K562 (cell line): Measurements from ENCODE around the gene RPRML. TPM values are rescaled to one million over a fixed set of nuclear protein-coding genes. Genes with fewer than 3 reads are reported as not detected.

ENCODE experiments used
- ATAC-seq: fragments of 200-7000 bp; cut with Tn5 transposase; 3 replicates; pipeline ENCODE4 v1.9.1; 2020; ENCODE audit warnings: moderate library complexity
- BruUV-seq: library from RNA; stranded (reverse); fragments of 400-500 nt; replicated peaks from 2 replicates; lab custom pipeline; 2021; lab: Mats Ljungman, UMichigan
- CTCF ChIA-PET: fragments of 300-600 bp; formaldehyde crosslinking; extraction: SDS; loops from one replicate; lab custom pipeline; 2021; ENCODE audit warnings: low intra/inter-chr PET ratio; lab: Yijun Ruan, JAX
- POLR2A ChIA-PET: fragments of 300-600, 350-650 bp; sonication (Branson Sonifier 250); formaldehyde crosslinking; extraction: SDS; loops from one replicate; lab custom pipeline; 2021; ENCODE audit warnings: antibody characterized with exemption, inconsistent platforms; lab: Yijun Ruan, JAX
- DNase-seq, 4 experiments: peaks; one replicate each; pipeline versions ENCODE4 v3.0.0 to v3.0.0-alpha.2; 2011 to 2018; ENCODE audit warnings: low spot score in 3 of 4, mixed read lengths in 3 of 4; ENCODE audit errors: extremely low read depth in 1 of 4
- FAIRE-seq: peaks from 2 replicates; lab custom pipeline; 2011; peaks lifted over from hg19 to GRCh38; lab: Jason Lieb, UNC
- H2AFZ ChIP-seq: 2 replicates; pipeline ENCODE4 v1.6.0; 2011; ENCODE audit warnings: low read depth, low read length, control low read depth, inconsistent platforms
- H3K27ac ChIP-seq: fragments of 200-600 bp; 3 replicates; pipeline ENCODE4 v1.8.0; 2011; ENCODE audit warnings: low read depth, mild to moderate bottlenecking, control low read depth, inconsistent platforms, low read length, moderate library complexity, mixed read lengths; ENCODE audit errors: extremely low read depth
- H3K27me3 ChIP-seq, 2 experiments: fragments of 300-600 bp in 1 of 2; 2 replicates in 1 of 2; 3 replicates in 1 of 2; pipeline versions ENCODE4 v1.6.0 to v1.8.0; 2011; ENCODE audit warnings: inconsistent platforms in 2 of 2, low read length in 2 of 2, mild to moderate bottlenecking in 1 of 2, mixed read lengths in 1 of 2, moderate library complexity in 1 of 2; ENCODE audit not compliant: control insufficient read depth in 2 of 2, insufficient read depth in 2 of 2
- H3K36me3 ChIP-seq: fragments of 300-600 bp; 3 replicates; pipeline ENCODE4 v1.8.0; 2011; ENCODE audit warnings: mild to moderate bottlenecking, low read length, inconsistent platforms; ENCODE audit not compliant: control insufficient read depth, insufficient read depth
- H3K4me1 ChIP-seq, 2 experiments: fragments of 200-600 bp in 1 of 2; replicated peaks in 1 of 2; 2 replicates in 1 of 2; 3 replicates in 1 of 2; pipeline versions ENCODE4 v1.5.1 to v1.8.0; 2011; ENCODE audit warnings: inconsistent platforms in 2 of 2, low read length in 2 of 2, mild to moderate bottlenecking in 1 of 2, mixed read lengths in 1 of 2, moderate library complexity in 1 of 2; ENCODE audit not compliant: control insufficient read depth in 2 of 2, insufficient read depth in 2 of 2
- H3K4me2 ChIP-seq: 2 replicates; pipeline ENCODE4 v1.6.1; 2011; ENCODE audit warnings: low read length, control low read depth, inconsistent platforms, mixed read lengths; ENCODE audit not compliant: insufficient read depth
- H3K4me3 ChIP-seq: fragments of 200-600 bp; sonication (generic), shearing (Covaris generic); 2 replicates; pipeline ENCODE4 v1.5.1; 2016; ENCODE audit warnings: control low read depth, inconsistent platforms
- H3K79me2 ChIP-seq: fragments of 200-600 bp; 3 replicates; pipeline ENCODE4 v1.8.0; 2011; ENCODE audit warnings: low read length, inconsistent platforms; ENCODE audit not compliant: control insufficient read depth, insufficient read depth
- H3K9ac ChIP-seq, 2 experiments: 2 replicates each; pipeline versions ENCODE4 v1.6.0 to v1.6.1; 2011; ENCODE audit warnings: low read depth in 2 of 2, low read length in 2 of 2, control low read depth in 1 of 2, inconsistent platforms in 1 of 2, mild to moderate bottlenecking in 1 of 2, mixed read lengths in 1 of 2; ENCODE audit not compliant: insufficient read depth in 1 of 2
- H3K9me1 ChIP-seq: one replicate; pipeline ENCODE4 v1.6.0; 2011; ENCODE audit warnings: inconsistent platforms, mild to moderate bottlenecking, low read length, moderate library complexity; ENCODE audit not compliant: control insufficient read depth, insufficient read depth
- H3K9me3 ChIP-seq: replicated peaks from 2 replicates; pipeline ENCODE4 v1.5.1; 2011; ENCODE audit warnings: low read depth, low read length, inconsistent platforms; ENCODE audit not compliant: control insufficient read depth, insufficient read depth
- H4K20me1 ChIP-seq: replicated peaks from 2 replicates; pipeline ENCODE4 v1.6.1; 2011; ENCODE audit warnings: low read length, inconsistent platforms, mixed read lengths; ENCODE audit not compliant: control insufficient read depth, insufficient read depth
- CBFA2T3 ChIP-seq: fragments of 450-650 bp; IDR thresholded peaks from 2 replicates; pipeline ENCODE4 v1.6.1; 2017
- DDX20 ChIP-seq: fragments of 450-650 bp; IDR thresholded peaks from 2 replicates; pipeline ENCODE4 v1.6.1; 2016; ENCODE audit warnings: missing genetic modification characterization, low read depth, mild to moderate bottlenecking, missing compliant biosample characterization, moderate library complexity
- MEIS2 ChIP-seq: fragments of 450-650 bp; IDR thresholded peaks from 2 replicates; pipeline ENCODE4 v1.6.1; 2014; ENCODE audit warnings: mild to moderate bottlenecking; ENCODE audit not compliant: partially characterized antibody
- PCBP2 ChIP-seq: fragments of 200-400 bp; formaldehyde crosslinking; IDR thresholded peaks from 2 replicates; pipeline ENCODE4 v1.6.1; 2018; ENCODE audit warnings: low read length, low read depth, mild to moderate bottlenecking, moderate library complexity; ENCODE audit not compliant: poor library complexity, severe bottlenecking
- ZNF140 ChIP-seq: fragments of 250-450 bp; sonication (Bioruptor Pico); IDR thresholded peaks from 2 replicates; pipeline ENCODE4 v1.8.0; 2021; ENCODE audit warnings: moderate library complexity, mild to moderate bottlenecking, inconsistent platforms
- WGBS: fragments of 100-300 bp; shearing (Covaris generic); methylation state at CpG from one replicate; pipeline ENCODE4 v1.1.6; 2016; ENCODE audit warnings: low coverage, mixed read lengths; ENCODE audit not compliant: insufficient coverage; ENCODE audit errors: missing lambda C conversion rate; 5-methylcytosine and 5-hydroxymethylcytosine counted together
- in situ Hi-C: fragments of 300-500 bp; cut with MboI; formaldehyde crosslinking; loops from 4 replicates; pipeline ENCODE4 v1.15.0; 2018; ENCODE audit warnings: inconsistent platforms, mixed read lengths
- intact Hi-C: fragments of 100-400 bp; cut with micrococcal nuclease; formaldehyde crosslinking; loops from 2 replicates; pipeline ENCODE4 v1.14.2; 2022
- polyA plus RNA-seq, 8 experiments: library from polyadenylated mRNA; depleted of rRNA in 4 of 8; stranded (reverse) in 5 of 8; unstranded in 3 of 8; fragments of >200 nt; fragmentation: Nextera tagmentation in 2 of 8; fragmentation: Illumina TruSeq in 1 of 8; extraction: Ambion mirVana in 2 of 8; extraction: Trizol in 1 of 8; gene quantifications; 2 replicates each; pipeline versions ENCODE4 v1.2.1 to v1.2.3, GENCODE V29; 2011 to 2014; ENCODE audit warnings: inconsistent platforms in 1 of 8, missing spikeins in 1 of 8
- total RNA-seq, 7 experiments: library from RNA; depleted of rRNA in 6 of 7; stranded (reverse); fragments of >200 nt in 6 of 7; fragmentation: Illumina TruSeq in 2 of 7; extraction: Trizol in 2 of 7; gene quantifications; 2 replicates each; pipeline versions ENCODE4 v1.2.1 to v1.2.3, GENCODE V29; 2011 to 2021; ENCODE audit warnings: low replicate concordance in 1 of 7
- TF ChIP-seq, protein P1 (sequence below): fragments of 200-400 bp; formaldehyde crosslinking; IDR thresholded peaks from 2 replicates; pipeline ENCODE4 v1.6.1; 2017; ENCODE audit warnings: mild to moderate bottlenecking, low read depth, low read length, moderate library complexity
- TF ChIP-seq, protein P2 (sequence below): fragments of 150-350 bp; IDR thresholded peaks from 2 replicates; pipeline ENCODE4 v1.6.1; 2014; ENCODE audit warnings: low read depth, mild to moderate bottlenecking, low read length, borderline replicate concordance

Gene RPRML
- total and polyA plus RNA-seq, 9 of the 15 experiments (the other 6 are each of a cell fraction or from before 2014, with no cell fraction given) = not detected

DNA sequence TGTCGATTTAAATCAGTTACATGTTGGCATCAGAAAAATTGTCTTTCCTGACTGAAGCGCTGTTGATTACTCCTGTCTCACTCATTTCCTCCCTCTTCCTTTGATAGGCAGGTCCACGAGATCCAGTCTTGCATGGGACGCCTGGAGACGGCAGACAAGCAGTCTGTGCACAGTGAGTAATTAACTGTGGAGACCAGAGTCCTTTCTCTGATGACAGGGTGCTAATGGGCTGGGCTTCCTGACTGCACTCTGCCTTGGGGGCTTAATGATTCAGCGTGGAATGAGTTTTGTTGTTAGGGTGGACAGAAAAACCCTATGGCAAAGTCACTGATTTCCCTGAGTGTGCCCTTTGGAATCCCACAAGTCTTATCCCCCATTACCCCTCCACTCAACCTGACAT is 49.6 kb downstream of the RPRML start:
- WGBS = 72% methylated on average over 6 of the region's 6 CpGs
- H3K79me2 ChIP-seq = peaks cover 52% of the 10 kb centered on the region
- POLR2A ChIA-PET = interaction anchor here (1.5 kb wide), 1 partner anchor 13 kb away, joined by 4 read pairs; no protein-coding TSS in a partner anchor
- H3K9me3 ChIP-seq = no peaks in the 10 kb centered on the region
- H4K20me1 ChIP-seq = peaks cover 19% of the 10 kb centered on the region
- H3K9ac ChIP-seq = no peak overlapping the region
- CTCF ChIA-PET = no interaction called here
- no peak overlapping the region for H3K27ac ChIP-seq
- no peak overlapping the region for H3K4me3 ChIP-seq
- H3K27me3 ChIP-seq = no peaks in the 10 kb centered on the region
- H3K9me1 ChIP-seq = peaks cover 6% of the 10 kb centered on the region
- FAIRE-seq = no peak
- peaks cover 0 to 7% of the 10 kb centered on the region in 2 experiments; a peak in 3 of 5 replicates for H3K4me1 ChIP-seq
- BruUV-seq = no TSS peak
- no peak for DNase-seq
- no peak overlapping the region for H3K4me2 ChIP-seq
- intact Hi-C loops (no loop called here), in situ Hi-C loops (no loop called here)
- no peak overlapping the region for H2AFZ ChIP-seq
- peaks cover 77% of the 10 kb centered on the region for H3K36me3 ChIP-seq
- TF ChIP-seq, protein P1, sequence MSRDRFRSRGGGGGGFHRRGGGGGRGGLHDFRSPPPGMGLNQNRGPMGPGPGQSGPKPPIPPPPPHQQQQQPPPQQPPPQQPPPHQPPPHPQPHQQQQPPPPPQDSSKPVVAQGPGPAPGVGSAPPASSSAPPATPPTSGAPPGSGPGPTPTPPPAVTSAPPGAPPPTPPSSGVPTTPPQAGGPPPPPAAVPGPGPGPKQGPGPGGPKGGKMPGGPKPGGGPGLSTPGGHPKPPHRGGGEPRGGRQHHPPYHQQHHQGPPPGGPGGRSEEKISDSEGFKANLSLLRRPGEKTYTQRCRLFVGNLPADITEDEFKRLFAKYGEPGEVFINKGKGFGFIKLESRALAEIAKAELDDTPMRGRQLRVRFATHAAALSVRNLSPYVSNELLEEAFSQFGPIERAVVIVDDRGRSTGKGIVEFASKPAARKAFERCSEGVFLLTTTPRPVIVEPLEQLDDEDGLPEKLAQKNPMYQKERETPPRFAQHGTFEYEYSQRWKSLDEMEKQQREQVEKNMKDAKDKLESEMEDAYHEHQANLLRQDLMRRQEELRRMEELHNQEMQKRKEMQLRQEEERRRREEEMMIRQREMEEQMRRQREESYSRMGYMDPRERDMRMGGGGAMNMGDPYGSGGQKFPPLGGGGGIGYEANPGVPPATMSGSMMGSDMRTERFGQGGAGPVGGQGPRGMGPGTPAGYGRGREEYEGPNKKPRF = no peak
- TF ChIP-seq, protein P2, sequence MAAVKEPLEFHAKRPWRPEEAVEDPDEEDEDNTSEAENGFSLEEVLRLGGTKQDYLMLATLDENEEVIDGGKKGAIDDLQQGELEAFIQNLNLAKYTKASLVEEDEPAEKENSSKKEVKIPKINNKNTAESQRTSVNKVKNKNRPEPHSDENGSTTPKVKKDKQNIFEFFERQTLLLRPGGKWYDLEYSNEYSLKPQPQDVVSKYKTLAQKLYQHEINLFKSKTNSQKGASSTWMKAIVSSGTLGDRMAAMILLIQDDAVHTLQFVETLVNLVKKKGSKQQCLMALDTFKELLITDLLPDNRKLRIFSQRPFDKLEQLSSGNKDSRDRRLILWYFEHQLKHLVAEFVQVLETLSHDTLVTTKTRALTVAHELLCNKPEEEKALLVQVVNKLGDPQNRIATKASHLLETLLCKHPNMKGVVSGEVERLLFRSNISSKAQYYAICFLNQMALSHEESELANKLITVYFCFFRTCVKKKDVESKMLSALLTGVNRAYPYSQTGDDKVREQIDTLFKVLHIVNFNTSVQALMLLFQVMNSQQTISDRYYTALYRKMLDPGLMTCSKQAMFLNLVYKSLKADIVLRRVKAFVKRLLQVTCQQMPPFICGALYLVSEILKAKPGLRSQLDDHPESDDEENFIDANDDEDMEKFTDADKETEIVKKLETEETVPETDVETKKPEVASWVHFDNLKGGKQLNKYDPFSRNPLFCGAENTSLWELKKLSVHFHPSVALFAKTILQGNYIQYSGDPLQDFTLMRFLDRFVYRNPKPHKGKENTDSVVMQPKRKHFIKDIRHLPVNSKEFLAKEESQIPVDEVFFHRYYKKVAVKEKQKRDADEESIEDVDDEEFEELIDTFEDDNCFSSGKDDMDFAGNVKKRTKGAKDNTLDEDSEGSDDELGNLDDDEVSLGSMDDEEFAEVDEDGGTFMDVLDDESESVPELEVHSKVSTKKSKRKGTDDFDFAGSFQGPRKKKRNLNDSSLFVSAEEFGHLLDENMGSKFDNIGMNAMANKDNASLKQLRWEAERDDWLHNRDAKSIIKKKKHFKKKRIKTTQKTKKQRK = no peak
- TF ChIP-seq MEIS2 (no peak), PCBP2 (no peak), ZNF140 (CRISPR knock-in tag) (no peak), DDX20 (tag) (no peak), CBFA2T3 (no peak)
- ATAC-seq = no peak
